HG03460 (cell line): ENCODE measurements around the gene CRB1.

Experiments
- ATAC-seq: cut with Tn5 transposase; IDR thresholded peaks from one replicate; pipeline ENCODE4 v1.9.1; 2021; ENCODE audit not compliant: unreplicated experiment

The CRB1 gene

GRCh38 chr1:197268012-197268411, at the start of gene CRB1:
CRB1 (plus strand) TSS chr1:197268252; CDS start chr1:197268413, 161 bp downstream.
- ATAC-seq, result no peak

GRCh38 chr1:197218857-197219256, 49.2 kb upstream of the CRB1 start:
- ATAC-seq, result no peak

GRCh38 chr1:197222025-197222685, 45.9 kb upstream of the CRB1 start:
- no peak for ATAC-seq

GRCh38 chr1:197222780-197223179, 45.3 kb upstream of the CRB1 start:
- no peak for ATAC-seq

GRCh38 chr1:197224160-197224559, 43.9 kb upstream of the CRB1 start:
- ATAC-seq, result no peak

- no peak for ATAC-seq
These were observed 42.4 kb upstream of the CRB1 start for GRCh38 chr1:197225611-197226010.

- no peak for ATAC-seq
These were observed 33.5 kb upstream of the CRB1 start for GRCh38 chr1:197234581-197234980.

- ATAC-seq, result no peak
These were observed 32.7 kb upstream of the CRB1 start for GRCh38 chr1:197235355-197235754.

- ATAC-seq, result no peak
These were observed 20.6 kb upstream of the CRB1 start for GRCh38 chr1:197247465-197247864.

- ATAC-seq, result no peak
These were observed 18.7 kb upstream of the CRB1 start for GRCh38 chr1:197249324-197249723.

- no peak for ATAC-seq
These were observed 17.4 kb upstream of the CRB1 start for GRCh38 chr1:197250616-197251015.

GRCh38 chr1:197252973-197253372, 15.1 kb upstream of the CRB1 start:
- ATAC-seq, result no peak

GRCh38 chr1:197254866-197255265, 13.2 kb upstream of the CRB1 start:
- no peak for ATAC-seq

GRCh38 chr1:197264936-197265567, 3.0 kb upstream of the CRB1 start:
- no peak for ATAC-seq

- ATAC-seq, result no peak
These were observed 1.0 kb downstream of the CRB1 start for GRCh38 chr1:197269053-197269452.

- ATAC-seq, result no peak
These were observed 4.7 kb downstream of the CRB1 start for GRCh38 chr1:197272791-197273190.

GRCh38 chr1:197277166-197277565, 9.1 kb downstream of the CRB1 start:
- ATAC-seq, result no peak

GRCh38 chr1:197284325-197284724, 16.3 kb downstream of the CRB1 start:
- no peak for ATAC-seq

GRCh38 chr1:197284966-197285365, 16.9 kb downstream of the CRB1 start:
- no peak for ATAC-seq

GRCh38 chr1:197285526-197286205, 17.6 kb downstream of the CRB1 start:
- ATAC-seq, result no peak

GRCh38 chr1:197286634-197287033, 18.6 kb downstream of the CRB1 start:
- ATAC-seq, result no peak

GRCh38 chr1:197287863-197288262, 19.8 kb downstream of the CRB1 start:
- ATAC-seq, result no peak
